Measurements from ENCODE around the gene SEC31B. TPM values are rescaled to one million over a fixed set of nuclear protein-coding genes. Genes with fewer than 3 reads are reported as not detected.

The SEC31B gene
- total RNA-seq, 1 donor, result 3.9 TPM

DNA sequence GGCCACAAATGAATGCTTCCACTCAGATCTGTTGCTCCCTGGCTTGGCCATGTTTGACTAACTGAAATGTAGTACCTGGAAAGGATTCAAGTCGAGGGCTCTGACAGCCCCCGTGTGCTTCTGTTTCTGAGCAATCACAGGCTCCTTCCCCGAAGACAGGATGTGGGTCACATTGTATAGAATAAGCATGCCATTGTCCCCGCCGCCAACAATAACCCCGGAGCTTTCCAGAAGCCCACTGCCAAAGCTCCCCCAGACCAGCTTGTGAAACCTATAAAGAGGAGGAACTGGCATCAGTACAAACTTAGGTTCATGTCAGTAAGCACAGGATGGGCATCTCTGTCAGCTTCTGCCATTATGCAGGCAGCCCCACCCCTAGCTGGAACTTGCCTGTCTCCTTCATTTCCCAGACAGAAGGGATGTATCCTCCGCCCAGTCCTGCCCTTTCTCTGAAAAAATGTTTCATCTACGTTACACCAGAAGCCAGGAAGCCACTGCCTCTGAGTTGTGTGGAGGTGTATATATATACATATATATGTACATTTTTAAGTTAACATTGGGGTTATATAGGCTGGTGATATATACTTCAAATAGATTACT lies 10.3 kb downstream of the SEC31B start:
- no peak for TF ChIP-seq CTCF (IDR thresholded peaks at IDR 0.05; ENCODE audit: insufficient read depth, low read depth, low read length)
- H3K4me3 ChIP-seq (ENCODE audit: low read depth, low read length), result no peak overlapping the region
- DNase-seq (ENCODE audit: low read depth), result no peak

GRCh38 chr10:100508691-100509150 lies 10.9 kb downstream of the SEC31B start:
- DNase-seq (ENCODE audit: low read depth), result peak; percentile 61
- H3K4me3 ChIP-seq (ENCODE audit: low read depth, low read length), result no peak overlapping the region
- peak; percentile 74 for TF ChIP-seq CTCF (IDR thresholded peaks at IDR 0.05; ENCODE audit: insufficient read depth, low read depth, low read length)

DNA sequence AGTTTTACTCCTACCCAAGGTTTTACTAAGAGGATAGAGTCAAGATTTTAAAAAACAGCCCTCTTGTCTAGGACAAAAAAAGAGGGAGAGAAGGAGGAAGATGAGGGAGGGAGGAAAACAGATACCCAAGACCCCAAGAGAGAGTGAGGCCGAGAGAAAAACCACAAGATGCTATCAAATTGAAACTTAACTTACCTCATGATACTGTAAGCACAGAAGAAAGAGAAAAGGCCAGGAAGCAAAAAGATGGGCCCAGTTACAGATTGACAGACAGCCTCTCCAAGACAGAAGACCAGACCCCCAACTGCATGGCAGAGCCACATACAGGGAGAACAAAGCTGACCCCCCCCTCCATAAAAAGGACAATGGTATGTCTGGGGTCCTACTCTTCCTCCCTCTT lies 11.4 kb downstream of the SEC31B start:
- no peak overlapping the region for H3K4me3 ChIP-seq (ENCODE audit: low read depth, low read length)
- no peak for TF ChIP-seq CTCF (IDR thresholded peaks at IDR 0.05; ENCODE audit: insufficient read depth, low read depth, low read length)
- DNase-seq (ENCODE audit: low read depth), result no peak

DNA sequence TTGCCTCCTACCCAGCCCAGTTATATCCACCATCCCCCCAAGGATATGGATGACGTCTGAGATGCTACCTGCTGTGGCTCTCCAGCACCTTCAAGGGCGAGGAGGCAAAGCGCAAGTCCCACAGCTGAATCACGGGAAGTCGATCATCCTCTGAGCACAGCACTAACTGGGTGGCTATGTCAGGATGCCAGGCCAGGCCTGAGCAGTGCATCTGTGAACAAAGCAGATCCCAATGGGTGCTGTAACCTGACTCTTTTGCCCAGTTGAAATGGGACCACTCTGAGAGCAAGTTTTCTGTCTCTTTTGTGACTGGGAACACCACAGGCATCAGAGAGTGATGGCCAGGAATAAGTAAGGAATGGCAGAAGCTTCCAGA lies 12.3 kb downstream of the SEC31B start:
- H3K4me3 ChIP-seq (ENCODE audit: low read depth, low read length), result no peak overlapping the region
- TF ChIP-seq CTCF (IDR thresholded peaks at IDR 0.05; ENCODE audit: insufficient read depth, low read depth, low read length), result no peak
- DNase-seq (ENCODE audit: low read depth), result no peak

DNA sequence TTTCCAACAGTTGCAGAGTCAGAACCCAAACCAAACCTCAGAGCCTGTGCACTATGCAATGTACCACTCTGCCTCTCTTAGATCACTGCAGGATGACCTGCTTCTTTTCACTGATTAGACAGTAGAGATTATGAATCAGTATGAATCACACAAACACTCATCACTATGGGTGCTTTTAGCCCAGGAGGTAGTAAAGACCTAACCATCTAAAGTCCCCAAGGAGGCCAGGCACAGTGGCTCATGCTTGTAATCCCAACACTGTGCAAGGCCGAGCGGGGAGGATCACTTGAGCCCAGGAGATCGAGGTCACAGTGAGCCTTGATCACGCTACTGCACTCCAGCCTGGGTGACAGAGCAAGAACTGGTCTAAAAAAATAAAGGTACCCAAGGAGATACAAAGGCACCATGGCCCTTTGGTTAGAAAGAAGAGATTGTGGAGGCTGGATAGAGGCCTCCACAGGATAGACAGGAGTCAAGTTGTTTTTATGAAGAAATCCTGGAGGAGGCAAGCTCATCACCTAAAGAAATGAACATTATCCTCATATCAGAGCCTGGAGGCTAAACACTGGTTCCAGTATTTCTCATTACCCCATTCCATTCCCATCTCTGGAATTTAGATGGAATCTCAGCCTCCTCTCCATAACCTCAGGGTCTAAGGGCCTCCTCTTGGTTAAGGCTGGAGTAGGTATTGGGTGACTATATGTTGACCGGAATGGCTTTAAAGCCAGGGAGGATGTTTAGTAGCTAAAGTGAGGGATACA lies 12.9 kb downstream of the SEC31B start:
- DNase-seq (ENCODE audit: low read depth), result peak; percentile 44
- H3K4me3 ChIP-seq (ENCODE audit: low read depth, low read length), result no peak overlapping the region
- no peak for TF ChIP-seq CTCF (IDR thresholded peaks at IDR 0.05; ENCODE audit: insufficient read depth, low read depth, low read length)

DNA sequence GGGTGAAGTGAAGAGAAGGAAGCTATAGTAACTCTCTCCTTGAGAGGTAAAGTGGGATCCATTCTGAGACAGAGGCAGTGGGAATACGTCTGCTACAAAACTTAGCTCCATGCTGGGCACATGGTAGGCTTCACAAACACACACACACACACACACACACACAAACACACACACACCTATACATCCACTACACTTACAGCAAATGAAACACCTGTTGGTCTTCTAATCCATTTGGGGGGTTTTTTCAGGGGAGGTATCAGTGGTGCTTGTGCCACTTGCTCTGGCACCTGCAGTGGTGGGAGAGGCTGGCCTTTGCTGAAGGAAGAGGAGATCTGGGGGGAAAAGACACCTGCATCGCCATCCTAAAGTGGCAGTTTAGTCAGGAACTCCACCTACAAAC lies 14.5 kb downstream of the SEC31B start:
- no peak overlapping the region for H3K4me3 ChIP-seq (ENCODE audit: low read depth, low read length)
- no peak for DNase-seq (ENCODE audit: low read depth)
- no peak for TF ChIP-seq CTCF (IDR thresholded peaks at IDR 0.05; ENCODE audit: insufficient read depth, low read depth, low read length)
